ENCODE measurements around the gene TUFT1.

Gene TUFT1

GRCh38 chr1:151499930-151500329 is 40.2 kb upstream of the TUFT1 start:
- no peak for TF ChIP-seq GABPA (IDR thresholded peaks at IDR 0.05; ENCODE audit: low read depth)
- no peak for TF ChIP-seq SPI1 (IDR thresholded peaks at IDR 0.05; ENCODE audit: borderline replicate concordance, low read depth)
- TF ChIP-seq CTCF (IDR thresholded peaks at IDR 0.05; ENCODE audit: insufficient read depth, low read length), result no peak
- no peak for TF ChIP-seq REST (IDR thresholded peaks at IDR 0.05; ENCODE audit: insufficient replicate concordance, low read depth)
- TF ChIP-seq POLR2AphosphoS5 (IDR thresholded peaks at IDR 0.05; ENCODE audit: low read depth), result no peak
- Histone ChIP-seq H3K27me3 (ENCODE audit: insufficient read depth, poor library complexity, severe bottlenecking) (no peaks in the 10 kb centered on the region), H3K27ac (replicated peaks) (no peak overlapping the region), H3K4me3 (replicated peaks; ENCODE audit: insufficient read depth, low read length) (no peak overlapping the region)
- DNase-seq (ENCODE audit: low read depth in 1 of 2, low spot score in 1 of 2), result no peak

- no peak for DNase-seq (ENCODE audit: low read depth in 1 of 2, low spot score in 1 of 2)
- Histone ChIP-seq H3K27me3 (ENCODE audit: insufficient read depth, poor library complexity, severe bottlenecking) (no peaks in the 10 kb centered on the region), H3K4me3 (replicated peaks; ENCODE audit: insufficient read depth, low read length) (no peak overlapping the region), H3K27ac (replicated peaks) (no peak overlapping the region)
- TF ChIP-seq POLR2AphosphoS5 (IDR thresholded peaks at IDR 0.05; ENCODE audit: low read depth) (no peak), REST (IDR thresholded peaks at IDR 0.05; ENCODE audit: insufficient replicate concordance, low read depth) (no peak), GABPA (IDR thresholded peaks at IDR 0.05; ENCODE audit: low read depth) (no peak), CTCF (IDR thresholded peaks at IDR 0.05; ENCODE audit: insufficient read depth, low read length) (no peak), SPI1 (IDR thresholded peaks at IDR 0.05; ENCODE audit: borderline replicate concordance, low read depth) (no peak)
Observed at GRCh38 chr1:151501474-151501873, 38.6 kb upstream of the TUFT1 start.

- no peak for TF ChIP-seq REST (IDR thresholded peaks at IDR 0.05; ENCODE audit: insufficient replicate concordance, low read depth)
- no peak for TF ChIP-seq GABPA (IDR thresholded peaks at IDR 0.05; ENCODE audit: low read depth)
- no peak for TF ChIP-seq CTCF (IDR thresholded peaks at IDR 0.05; ENCODE audit: insufficient read depth, low read length)
- TF ChIP-seq SPI1 (IDR thresholded peaks at IDR 0.05; ENCODE audit: borderline replicate concordance, low read depth), result no peak
- no peak for TF ChIP-seq POLR2AphosphoS5 (IDR thresholded peaks at IDR 0.05; ENCODE audit: low read depth)
- H3K27ac ChIP-seq (replicated peaks), result no peak overlapping the region
- no peaks in the 10 kb centered on the region for H3K27me3 ChIP-seq (ENCODE audit: insufficient read depth, poor library complexity, severe bottlenecking)
- DNase-seq (ENCODE audit: low read depth in 1 of 2, low spot score in 1 of 2), result no peak
- no peak overlapping the region for H3K4me3 ChIP-seq (replicated peaks; ENCODE audit: insufficient read depth, low read length)
Observed at GRCh38 chr1:151502035-151502700, 37.9 kb upstream of the TUFT1 start.

Measured in HL-60 (cell line).